Measurements from ENCODE around the gene GLI2.

Gene GLI2

DNA sequence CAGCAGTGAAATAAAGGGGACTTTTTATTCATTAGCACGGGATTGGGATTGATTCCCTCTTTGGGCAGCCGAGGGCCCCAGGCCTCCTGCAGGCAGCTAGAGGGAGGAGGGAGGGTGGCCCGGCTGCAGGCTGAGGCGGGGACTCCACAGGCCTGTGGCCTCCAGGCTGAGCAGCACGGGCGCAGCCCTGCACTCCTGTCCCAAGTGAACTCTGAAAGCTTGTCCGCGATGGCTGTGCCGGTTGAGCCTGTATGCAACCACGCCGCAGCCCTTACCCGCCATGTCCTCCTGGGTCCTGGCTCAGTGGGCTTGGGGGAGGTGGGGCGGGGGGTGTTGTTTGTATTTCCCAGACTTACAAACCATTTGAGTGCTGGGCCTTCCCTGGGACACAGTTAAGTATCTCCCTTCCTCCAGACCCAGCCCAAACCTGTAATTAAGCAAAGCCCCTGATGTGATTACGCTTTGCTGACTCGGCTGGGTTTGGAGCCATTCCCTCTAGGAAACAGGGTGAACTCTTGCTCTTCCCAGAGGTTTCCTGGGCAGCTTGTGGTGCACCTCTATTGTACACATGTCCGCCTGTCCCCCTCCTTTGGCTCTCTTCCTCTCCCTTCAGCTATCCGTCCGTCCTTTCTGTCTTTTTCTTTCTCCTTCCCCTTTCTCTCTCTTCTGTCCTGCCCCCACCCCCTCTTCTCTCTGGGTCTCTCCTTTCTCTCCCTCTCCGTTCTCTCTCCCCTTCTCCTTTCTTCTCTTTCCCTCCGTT is 5.3 kb downstream of the GLI2 start:
- TF ChIP-seq ZNF707 (tag by site-specific recombination; IDR thresholded peaks at IDR 0.05), result no peak
- TF ChIP-seq IKZF3 (tag by site-specific recombination; IDR thresholded peaks at IDR 0.05), result peak; percentile 45
- peak; percentile 60 for TF ChIP-seq ZNF366 (tag by site-specific recombination; conservative IDR thresholded peaks at IDR 0.05)
- peak; percentile 54; the same call in 1 of the 2 replicates for TF ChIP-seq PRDM1 (tag by site-specific recombination; IDR thresholded peaks at IDR 0.05)
- TF ChIP-seq ZNF23 (tag by site-specific recombination; IDR thresholded peaks at IDR 0.05; ENCODE audit: borderline replicate concordance), result no peak
- peak; percentile 63; the same call in 1 of the 2 replicates for TF ChIP-seq ZBTB17 (tag by site-specific recombination; IDR thresholded peaks at IDR 0.05)
- TF ChIP-seq, protein P1, sequence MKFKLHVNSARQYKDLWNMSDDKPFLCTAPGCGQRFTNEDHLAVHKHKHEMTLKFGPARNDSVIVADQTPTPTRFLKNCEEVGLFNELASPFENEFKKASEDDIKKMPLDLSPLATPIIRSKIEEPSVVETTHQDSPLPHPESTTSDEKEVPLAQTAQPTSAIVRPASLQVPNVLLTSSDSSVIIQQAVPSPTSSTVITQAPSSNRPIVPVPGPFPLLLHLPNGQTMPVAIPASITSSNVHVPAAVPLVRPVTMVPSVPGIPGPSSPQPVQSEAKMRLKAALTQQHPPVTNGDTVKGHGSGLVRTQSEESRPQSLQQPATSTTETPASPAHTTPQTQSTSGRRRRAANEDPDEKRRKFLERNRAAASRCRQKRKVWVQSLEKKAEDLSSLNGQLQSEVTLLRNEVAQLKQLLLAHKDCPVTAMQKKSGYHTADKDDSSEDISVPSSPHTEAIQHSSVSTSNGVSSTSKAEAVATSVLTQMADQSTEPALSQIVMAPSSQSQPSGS (tag by site-specific recombination; IDR thresholded peaks at IDR 0.05; ENCODE audit: low read depth), result no peak
- TF ChIP-seq ZNF600 (tag by site-specific recombination; IDR thresholded peaks at IDR 0.05), result peak; percentile 30; the same call in 1 of the 2 replicates
- TF ChIP-seq ZNF335 (tag by site-specific recombination; conservative IDR thresholded peaks at IDR 0.05), result 0 out of 2 replicates have a peak, but pooled peaks have one; percentile 27
- no peak for TF ChIP-seq ZNF302 (tag by site-specific recombination; IDR thresholded peaks at IDR 0.05; ENCODE audit: low read depth)
- TF ChIP-seq GLIS2 (tag by site-specific recombination; IDR thresholded peaks at IDR 0.05), result peak; percentile 30; the same call in 1 of the 2 replicates
- TF ChIP-seq HOXD13 (CRISPR knock-in tag; IDR thresholded peaks at IDR 0.05; ENCODE audit: borderline replicate concordance), result no peak
- TF ChIP-seq GLIS1 (tag by site-specific recombination; IDR thresholded peaks at IDR 0.05), result 0 out of 2 replicates have a peak, but pooled peaks have one; percentile 33
- TF ChIP-seq ZNF132 (tag by site-specific recombination; IDR thresholded peaks at IDR 0.05; ENCODE audit: borderline replicate concordance), result no peak
- TF ChIP-seq ZNF548 (tag by site-specific recombination; IDR thresholded peaks at IDR 0.05), result no peak
- TF ChIP-seq ZNF148 (tag by site-specific recombination; IDR thresholded peaks at IDR 0.05; ENCODE audit: borderline replicate concordance), result no peak
- TF ChIP-seq ZIC2 (tag by site-specific recombination; IDR thresholded peaks at IDR 0.05), result peak; percentile 50; the same call in 1 of the 2 replicates
- TF ChIP-seq ZNF341 (tag by site-specific recombination; IDR thresholded peaks at IDR 0.05; ENCODE audit: low read depth), result peak; percentile 70
- TF ChIP-seq ZNF112 (tag by site-specific recombination; IDR thresholded peaks at IDR 0.05), result no peak
- peak; percentile 91 for TF ChIP-seq ZBTB8A (tag by site-specific recombination; IDR thresholded peaks at IDR 0.05)
- peak; percentile 88; the same call in 1 of the 2 replicates for TF ChIP-seq ZNF660 (tag by site-specific recombination; IDR thresholded peaks at IDR 0.05)
- TF ChIP-seq SP7 (tag by site-specific recombination; IDR thresholded peaks at IDR 0.05), result peak; percentile 92
- Histone ChIP-seq H3K36me3 (ENCODE audit: control insufficient read depth in 2 of 2, insufficient read depth in 1 of 2, low read length in 2 of 2) (no peaks in the 10 kb centered on the region), H3K27ac (ENCODE audit: extremely low read depth, low read depth, low read length) (peak overlapping the region; percentile 13; the same call in 1 of the 2 replicates), H3K4me3 (ENCODE audit: low read depth, low read length) (no peak overlapping the region), H3K4me1 (ENCODE audit: control insufficient read depth, insufficient read depth, low read length) (peaks cover 31% of the 10 kb centered on the region), H3K9me3 (ENCODE audit: control insufficient read depth, insufficient read depth, low read depth, low read length) (no peaks in the 10 kb centered on the region)
- CTCF ChIA-PET, result interaction anchor here (0.7 to 1.3 kb wide), 3 partner anchors 27 to 208 kb away, joined by 3 to 5 read pairs (median 3); no protein-coding TSS in a partner anchor
- POLR2A ChIA-PET, result no interaction called here
